GM12878 (cell line): ENCODE results near the gene CCM2. TPM values are rescaled to one million over a fixed set of nuclear protein-coding genes. Genes with fewer than 3 reads are reported as not detected.

ENCODE experiments used
- ATAC-seq: fragments of 200-7000 bp; cut with Tn5 transposase; 3 replicates; pipeline ENCODE4 v1.9.1; 2020; ENCODE audit warnings: mild to moderate bottlenecking, moderate library complexity
- BruUV-seq: library from RNA; stranded (reverse); fragments of 400-500 nt; replicated peaks from 2 replicates; lab custom pipeline; 2021; lab: Mats Ljungman, UMichigan
- CTCF ChIA-PET: fragments of 300-600 bp; sonication (Branson Sonifier 250); formaldehyde crosslinking; extraction: SDS; loops from one replicate; lab custom pipeline; 2021; ENCODE audit warnings: inconsistent platforms; lab: Yijun Ruan, JAX
- POLR2A ChIA-PET: fragments of 350-600 bp; formaldehyde crosslinking; extraction: SDS; loops from one replicate; lab custom pipeline; 2021; ENCODE audit warnings: inconsistent platforms; lab: Charles Lee
- RAD21 ChIA-PET: fragments of 300-600 bp; sonication (Branson Sonifier 250); formaldehyde crosslinking; loops from one replicate; lab custom pipeline; 2023; ENCODE audit warnings: antibody characterized with exemption; ENCODE audit not compliant: unreplicated experiment; lab: Charles Lee
- SMC1A ChIA-PET: fragments of 300-600 bp; sonication (Branson Sonifier 250); formaldehyde crosslinking; loops from one replicate; lab custom pipeline; 2023; ENCODE audit not compliant: unreplicated experiment, uncharacterized antibody; lab: Charles Lee
- DNase-seq: peaks from one replicate; pipeline ENCODE4 v3.0.0-alpha.2; 2011; ENCODE audit warnings: low read depth, low spot score
- FAIRE-seq: peaks from 3 replicates; lab custom pipeline; 2011; peaks lifted over from hg19 to GRCh38; lab: Jason Lieb, UNC
- H2AFZ ChIP-seq: 2 replicates; pipeline ENCODE4 v1.6.0; 2011; ENCODE audit warnings: low read depth, low read length, control low read depth; ENCODE audit not compliant: control insufficient read depth
- H3K27ac ChIP-seq: 2 replicates; pipeline ENCODE4 v1.5.1; 2011; ENCODE audit warnings: control low read depth; ENCODE audit not compliant: control insufficient read depth, insufficient read depth
- H3K27me3 ChIP-seq, 2 experiments: replicated peaks in 1 of 2; 2 replicates each; pipeline versions ENCODE4 v1.6.0 to v1.6.1; 2011; ENCODE audit warnings: low read length in 1 of 2; ENCODE audit not compliant: control insufficient read depth in 2 of 2, insufficient read depth in 2 of 2
- H3K36me3 ChIP-seq, 2 experiments: 2 replicates each; pipeline ENCODE4 v1.5.1; 2011; ENCODE audit warnings: low read length in 1 of 2; ENCODE audit not compliant: control insufficient read depth in 2 of 2, insufficient read depth in 2 of 2
- H3K4me1 ChIP-seq: 2 replicates; pipeline ENCODE4 v1.6.1; 2011; ENCODE audit warnings: mild to moderate bottlenecking, low read length, moderate library complexity, mixed read lengths; ENCODE audit not compliant: control insufficient read depth, insufficient read depth
- H3K4me2 ChIP-seq: 2 replicates; pipeline ENCODE4 v1.6.0; 2011; ENCODE audit warnings: control low read depth; ENCODE audit not compliant: control insufficient read depth, insufficient read depth
- H3K4me3 ChIP-seq: fragments of 200-600 bp; sonication (generic); 2 replicates; pipeline ENCODE4 v1.5.1; 2016
- H3K79me2 ChIP-seq: 2 replicates; pipeline ENCODE4 v1.6.0; 2011; ENCODE audit warnings: low read length; ENCODE audit not compliant: control insufficient read depth, insufficient read depth
- H3K9ac ChIP-seq: 2 replicates; pipeline ENCODE4 v1.8.0; 2011; ENCODE audit warnings: low read length, control low read depth, mixed read lengths; ENCODE audit not compliant: control insufficient read depth, insufficient read depth
- H3K9me3 ChIP-seq: replicated peaks from 3 replicates; pipeline ENCODE4 v1.5.1; 2011; ENCODE audit warnings: mild to moderate bottlenecking, low read length; ENCODE audit not compliant: control insufficient read depth, insufficient read depth
- H4K20me1 ChIP-seq: 2 replicates; pipeline ENCODE4 v1.6.0; 2011; ENCODE audit not compliant: control insufficient read depth, insufficient read depth
- CHD1 ChIP-seq: IDR thresholded peaks from 2 replicates; pipeline ENCODE4 v1.6.1; 2012; ENCODE audit warnings: low read depth, low read length, improper control_type of control experiment
- HDAC6 ChIP-seq: fragments of 200-600 bp; sonication (generic); IDR thresholded peaks from one replicate; pipeline ENCODE4 v1.8.0; 2017; ENCODE audit warnings: antibody characterized with exemption; ENCODE audit not compliant: unreplicated experiment
- IRF5 ChIP-seq: fragments of 450-650 bp; IDR thresholded peaks from 2 replicates; pipeline ENCODE4 v1.6.1; 2017; ENCODE audit warnings: borderline replicate concordance
- MTA3 ChIP-seq: IDR thresholded peaks from 2 replicates; pipeline ENCODE4 v1.6.1; 2012; ENCODE audit warnings: low read length, inconsistent platforms, borderline replicate concordance
- RAD21 ChIP-seq: IDR thresholded peaks from 2 replicates; pipeline ENCODE4 v1.6.1; 2011; ENCODE audit warnings: mild to moderate bottlenecking, low read depth, low read length, moderate library complexity; ENCODE audit not compliant: insufficient read depth
- RFX5 ChIP-seq: IDR thresholded peaks from 2 replicates; pipeline ENCODE4 v1.6.1; 2011; ENCODE audit warnings: low read depth, low read length, improper control_type of control experiment
- SKIL ChIP-seq: fragments of 450-650 bp; IDR thresholded peaks from 2 replicates; pipeline ENCODE4 v1.6.1; 2017; ENCODE audit warnings: mild to moderate bottlenecking, low read depth, inconsistent platforms; ENCODE audit not compliant: poor library complexity, severe bottlenecking
- SMAD1 ChIP-seq: fragments of 450-650 bp; IDR thresholded peaks from 2 replicates; pipeline ENCODE4 v1.6.1; 2018; ENCODE audit warnings: mild to moderate bottlenecking, low read depth; ENCODE audit not compliant: partially characterized antibody
- SREBF2 ChIP-seq: IDR thresholded peaks from 2 replicates; pipeline ENCODE4 v1.6.1; 2012; ENCODE audit warnings: mild to moderate bottlenecking, low read length
- TCF12 ChIP-seq: IDR thresholded peaks from 2 replicates; pipeline ENCODE4 v1.6.1; 2011; ENCODE audit warnings: low read depth, mild to moderate bottlenecking, low read length
- WGBS: methylation state at CpG from one replicate; pipeline ENCODE4 v1.1.6; 2016; ENCODE audit warnings: low lambda C conversion rate; ENCODE audit not compliant: insufficient replicate concordance, insufficient coverage; ENCODE audit errors: missing lambda C conversion rate; 5-methylcytosine and 5-hydroxymethylcytosine counted together
- in situ Hi-C: fragments of 300-500 bp; cut with MboI; formaldehyde crosslinking; loops from 9 replicates; pipeline ENCODE4 v1.14.3; 2018; ENCODE audit warnings: mixed read lengths
- intact Hi-C: fragments of 100-400 bp; cut with micrococcal nuclease; formaldehyde crosslinking; loops from one replicate; pipeline ENCODE4 v1.14.2; 2022; ENCODE audit not compliant: unreplicated experiment
- polyA plus RNA-seq, 11 experiments: library from polyadenylated mRNA; depleted of rRNA in 4 of 11; unstranded in 6 of 11; stranded (reverse) in 5 of 11; fragments of >200 nt; fragmentation: Nextera tagmentation in 4 of 11; fragmentation: Illumina TruSeq in 1 of 11; extraction: Ambion mirVana in 4 of 11; extraction: Trizol in 1 of 11; gene quantifications; 1 replicate in 1 of 11; 2 replicates in 10 of 11; pipeline versions ENCODE4 v1.2.1 to v1.2.3, GENCODE V29; 2011 to 2016; ENCODE audit warnings: inconsistent platforms in 2 of 11, missing spikeins in 2 of 11, low read depth in 1 of 11
- total RNA-seq, 4 experiments: library from RNA; depleted of rRNA in 3 of 4; stranded (reverse); fragments of >200 nt in 3 of 4; fragmentation: Illumina TruSeq in 1 of 4; extraction: Trizol in 1 of 4; gene quantifications; 2 replicates each; pipeline versions ENCODE4 v1.2.1 to v1.2.3, GENCODE V29; 2013 to 2021
- TF ChIP-seq, protein P1 (sequence below): fragments of 450-650 bp; IDR thresholded peaks from 2 replicates; pipeline ENCODE4 v1.6.1; 2018; ENCODE audit warnings: borderline replicate concordance, mild to moderate bottlenecking; ENCODE audit not compliant: partially characterized antibody
- TF ChIP-seq, protein P2 (sequence below): fragments of 450-650 bp; formaldehyde crosslinking; IDR thresholded peaks from 2 replicates; pipeline ENCODE4 v1.5.0; 2022; ENCODE audit warnings: mild to moderate bottlenecking, missing genetic modification characterization
- TF ChIP-seq, protein P3 (sequence below): IDR thresholded peaks from 2 replicates; pipeline ENCODE4 v1.6.1; 2011; ENCODE audit warnings: mild to moderate bottlenecking, low read depth, low read length, moderate library complexity; ENCODE audit not compliant: insufficient replicate concordance

The CCM2 gene
- total and polyA plus RNA-seq, 10 of the 15 experiments (the other 5 are each of a cell fraction or from before 2014, with no cell fraction given) = 1.00 to 82.3 (median 48.7) TPM

DNA sequence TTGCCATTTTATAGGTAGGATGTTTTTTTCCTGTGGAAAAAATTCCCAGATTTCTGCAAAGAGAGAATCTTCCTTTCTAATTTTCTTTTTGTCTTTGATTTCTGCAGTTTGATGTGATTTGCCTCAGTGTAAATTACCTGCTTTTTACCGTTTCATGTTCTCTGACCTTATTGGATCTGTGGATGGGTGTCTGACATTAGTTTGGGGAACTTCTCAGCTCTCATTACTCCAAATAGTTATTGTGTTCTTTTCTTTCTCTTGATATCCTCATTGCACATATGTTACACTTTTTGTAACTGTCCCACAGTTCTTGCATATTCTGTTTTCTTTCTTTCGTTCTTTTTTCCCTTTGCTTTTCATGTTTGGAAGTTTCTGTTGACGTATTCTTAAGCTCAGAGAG is 60.3 kb downstream of the CCM2 start:
- H3K9me3 ChIP-seq = no peaks in the 10 kb centered on the region
- peaks cover 19% of the 10 kb centered on the region for H3K79me2 ChIP-seq
- peaks cover 4% of the 10 kb centered on the region; the same call in 1 of the 2 replicates for H4K20me1 ChIP-seq
- CTCF ChIA-PET = interaction anchor here (1.1 kb wide), 1 partner anchor 87 kb away, joined by 5 read pairs; no protein-coding TSS in a partner anchor
- no peak overlapping the region for H3K4me3 ChIP-seq
- RAD21 ChIA-PET = no interaction called here
- H3K27me3 ChIP-seq = no peaks in the 10 kb centered on the region
- H3K9ac ChIP-seq = no peak overlapping the region
- H2AFZ ChIP-seq = no peak overlapping the region
- POLR2A ChIA-PET = interaction anchor here (1.0 kb wide), 1 partner anchor 13 kb away, joined by 3 read pairs; no protein-coding TSS in a partner anchor
- DNase-seq (no peak), ATAC-seq (no peak), FAIRE-seq (no peak)
- peaks cover 10 to 23% of the 10 kb centered on the region in 2 experiments for H3K36me3 ChIP-seq
- no peak overlapping the region for H3K27ac ChIP-seq
- 0 out of 2 replicates have a peak, but pooled peaks cover 8% of the 10 kb centered on the region for H3K4me1 ChIP-seq
- BruUV-seq = no TSS peak
- 89% methylated on average over 3 of the region's 3 CpGs for WGBS
- intact Hi-C loops = no loop called here
- no peak overlapping the region for H3K4me2 ChIP-seq
- SMC1A ChIA-PET = interaction anchor here (1.0 to 2.0 kb wide), 2 partner anchors 52 to 62 kb away, joined by 4 read pairs; no protein-coding TSS in a partner anchor
- in situ Hi-C loops = no loop called here
- TF ChIP-seq RFX5 (no peak), TCF12 (no peak), MTA3 (no peak), SMAD1 (no peak), IRF5 (no peak), CHD1 (no peak), HDAC6 (no peak), RAD21 (no peak), SREBF2 (no peak), SKIL (no peak)
- TF ChIP-seq, protein P1, sequence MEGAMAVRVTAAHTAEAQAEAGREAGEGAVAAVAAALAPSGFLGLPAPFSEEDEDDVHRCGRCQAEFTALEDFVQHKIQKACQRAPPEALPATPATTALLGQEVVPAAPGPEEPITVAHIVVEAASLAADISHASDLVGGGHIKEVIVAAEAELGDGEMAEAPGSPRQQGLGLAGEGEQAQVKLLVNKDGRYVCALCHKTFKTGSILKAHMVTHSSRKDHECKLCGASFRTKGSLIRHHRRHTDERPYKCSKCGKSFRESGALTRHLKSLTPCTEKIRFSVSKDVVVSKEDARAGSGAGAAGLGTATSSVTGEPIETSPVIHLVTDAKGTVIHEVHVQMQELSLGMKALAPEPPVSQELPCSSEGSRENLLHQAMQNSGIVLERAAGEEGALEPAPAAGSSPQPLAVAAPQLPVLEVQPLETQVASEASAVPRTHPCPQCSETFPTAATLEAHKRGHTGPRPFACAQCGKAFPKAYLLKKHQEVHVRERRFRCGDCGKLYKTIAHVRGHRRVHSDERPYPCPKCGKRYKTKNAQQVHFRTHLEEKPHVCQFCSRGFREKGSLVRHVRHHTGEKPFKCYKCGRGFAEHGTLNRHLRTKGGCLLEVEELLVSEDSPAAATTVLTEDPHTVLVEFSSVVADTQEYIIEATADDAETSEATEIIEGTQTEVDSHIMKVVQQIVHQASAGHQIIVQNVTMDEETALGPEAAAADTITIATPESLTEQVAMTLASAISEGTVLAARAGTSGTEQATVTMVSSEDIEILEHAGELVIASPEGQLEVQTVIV = no peak
- TF ChIP-seq, protein P2, sequence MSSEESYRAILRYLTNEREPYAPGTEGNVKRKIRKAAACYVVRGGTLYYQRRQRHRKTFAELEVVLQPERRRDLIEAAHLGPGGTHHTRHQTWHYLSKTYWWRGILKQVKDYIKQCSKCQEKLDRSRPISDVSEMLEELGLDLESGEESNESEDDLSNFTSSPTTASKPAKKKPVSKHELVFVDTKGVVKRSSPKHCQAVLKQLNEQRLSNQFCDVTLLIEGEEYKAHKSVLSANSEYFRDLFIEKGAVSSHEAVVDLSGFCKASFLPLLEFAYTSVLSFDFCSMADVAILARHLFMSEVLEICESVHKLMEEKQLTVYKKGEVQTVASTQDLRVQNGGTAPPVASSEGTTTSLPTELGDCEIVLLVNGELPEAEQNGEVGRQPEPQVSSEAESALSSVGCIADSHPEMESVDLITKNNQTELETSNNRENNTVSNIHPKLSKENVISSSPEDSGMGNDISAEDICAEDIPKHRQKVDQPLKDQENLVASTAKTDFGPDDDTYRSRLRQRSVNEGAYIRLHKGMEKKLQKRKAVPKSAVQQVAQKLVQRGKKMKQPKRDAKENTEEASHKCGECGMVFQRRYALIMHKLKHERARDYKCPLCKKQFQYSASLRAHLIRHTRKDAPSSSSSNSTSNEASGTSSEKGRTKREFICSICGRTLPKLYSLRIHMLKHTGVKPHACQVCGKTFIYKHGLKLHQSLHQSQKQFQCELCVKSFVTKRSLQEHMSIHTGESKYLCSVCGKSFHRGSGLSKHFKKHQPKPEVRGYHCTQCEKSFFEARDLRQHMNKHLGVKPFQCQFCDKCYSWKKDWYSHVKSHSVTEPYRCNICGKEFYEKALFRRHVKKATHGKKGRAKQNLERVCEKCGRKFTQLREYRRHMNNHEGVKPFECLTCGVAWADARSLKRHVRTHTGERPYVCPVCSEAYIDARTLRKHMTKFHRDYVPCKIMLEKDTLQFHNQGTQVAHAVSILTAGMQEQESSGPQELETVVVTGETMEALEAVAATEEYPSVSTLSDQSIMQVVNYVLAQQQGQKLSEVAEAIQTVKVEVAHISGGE = no peak
- TF ChIP-seq, protein P3, sequence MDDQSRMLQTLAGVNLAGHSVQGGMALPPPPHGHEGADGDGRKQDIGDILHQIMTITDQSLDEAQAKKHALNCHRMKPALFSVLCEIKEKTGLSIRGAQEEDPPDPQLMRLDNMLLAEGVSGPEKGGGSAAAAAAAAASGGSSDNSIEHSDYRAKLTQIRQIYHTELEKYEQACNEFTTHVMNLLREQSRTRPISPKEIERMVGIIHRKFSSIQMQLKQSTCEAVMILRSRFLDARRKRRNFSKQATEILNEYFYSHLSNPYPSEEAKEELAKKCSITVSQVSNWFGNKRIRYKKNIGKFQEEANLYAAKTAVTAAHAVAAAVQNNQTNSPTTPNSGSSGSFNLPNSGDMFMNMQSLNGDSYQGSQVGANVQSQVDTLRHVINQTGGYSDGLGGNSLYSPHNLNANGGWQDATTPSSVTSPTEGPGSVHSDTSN = no peak
